Measurements from ENCODE around the gene HNRNPA3.
"Not testable (repeated sequence)": the region's sequence is repeated elsewhere in the genome, so short reads cannot be mapped to it uniquely, and the experiment has no call there.

HNRNPA3 gene

GRCh38 chr2:177195194-177195593, 17.4 kb upstream of the HNRNPA3 start:
- no peaks in the 10 kb centered on the region for H3K27me3 ChIP-seq (replicated peaks)
- no peak for TF ChIP-seq CTCF (IDR thresholded peaks at IDR 0.05; ENCODE audit: low read depth, low read length, missing control alignments)
- in situ Hi-C loops (cut with HindIII; ENCODE audit: low pct_ligation_motif_present, low sequenced_read_pairs), result no loop called here
- no peak for DNase-seq
- H3K27ac ChIP-seq, result no peak overlapping the region
- H3K36me3 ChIP-seq (replicated peaks), result no peaks in the 10 kb centered on the region
- no peak overlapping the region for H3K4me3 ChIP-seq (ENCODE audit: low read depth, low read length)

- H3K27me3 ChIP-seq (replicated peaks); H3K36me3 ChIP-seq (replicated peaks); in situ Hi-C loops (cut with HindIII; ENCODE audit: low pct_ligation_motif_present, low sequenced_read_pairs); DNase-seq; H3K4me3 ChIP-seq (ENCODE audit: low read depth, low read length); H3K27ac ChIP-seq: not testable (repeated sequence)
These were observed 12.2 kb upstream of the HNRNPA3 start for GRCh38 chr2:177200419-177200818.

GRCh38 chr2:177201919-177202346, 10.7 kb upstream of the HNRNPA3 start:
- H3K27ac ChIP-seq, result no peak overlapping the region
- no peaks in the 10 kb centered on the region for H3K27me3 ChIP-seq (replicated peaks)
- H3K36me3 ChIP-seq (replicated peaks), result no peaks in the 10 kb centered on the region
- DNase-seq, result no peak
- TF ChIP-seq CTCF (IDR thresholded peaks at IDR 0.05; ENCODE audit: low read depth, low read length, missing control alignments), result no peak
- no peak overlapping the region for H3K4me3 ChIP-seq (ENCODE audit: low read depth, low read length)
- in situ Hi-C loops (cut with HindIII; ENCODE audit: low pct_ligation_motif_present, low sequenced_read_pairs), result no loop called here

GRCh38 chr2:177204417-177204816, 8.2 kb upstream of the HNRNPA3 start:
- Histone ChIP-seq H3K27me3 (replicated peaks) (no peaks in the 10 kb centered on the region), H3K36me3 (replicated peaks) (no peaks in the 10 kb centered on the region), H3K4me3 (ENCODE audit: low read depth, low read length) (no peak overlapping the region), H3K27ac (no peak overlapping the region)
- no peak for TF ChIP-seq CTCF (IDR thresholded peaks at IDR 0.05; ENCODE audit: low read depth, low read length, missing control alignments)
- DNase-seq, result no peak
- in situ Hi-C loops (cut with HindIII; ENCODE audit: low pct_ligation_motif_present, low sequenced_read_pairs), result no loop called here

GRCh38 chr2:177207101-177207500, 5.5 kb upstream of the HNRNPA3 start:
- no peak for DNase-seq
- TF ChIP-seq CTCF (IDR thresholded peaks at IDR 0.05; ENCODE audit: low read depth, low read length, missing control alignments), result no peak
- H3K4me3 ChIP-seq (ENCODE audit: low read depth, low read length), result no peak overlapping the region
- H3K36me3 ChIP-seq (replicated peaks), result no peaks in the 10 kb centered on the region
- no peak overlapping the region for H3K27ac ChIP-seq
- in situ Hi-C loops (cut with HindIII; ENCODE audit: low pct_ligation_motif_present, low sequenced_read_pairs), result no loop called here
- H3K27me3 ChIP-seq (replicated peaks), result no peaks in the 10 kb centered on the region

- peak overlapping the region; percentile 58 for H3K4me3 ChIP-seq (ENCODE audit: low read depth, low read length)
- DNase-seq, result no peak
- peaks cover 17% of the 10 kb centered on the region for H3K36me3 ChIP-seq (replicated peaks)
- in situ Hi-C loops (cut with HindIII; ENCODE audit: low pct_ligation_motif_present, low sequenced_read_pairs), result no loop called here
- H3K27me3 ChIP-seq (replicated peaks), result no peaks in the 10 kb centered on the region
- no peak for TF ChIP-seq CTCF (IDR thresholded peaks at IDR 0.05; ENCODE audit: low read depth, low read length, missing control alignments)
- H3K27ac ChIP-seq, result peak overlapping the region; percentile 99
These were observed 1.4 kb upstream of the HNRNPA3 start for GRCh38 chr2:177211169-177211568.

All from brain microvascular endothelial cell (primary cell).